Activated naive CD8-positive, alpha-beta T cell treated with anti-CD3 and anti-CD28 coated beads for 36 hours (primary cell): Measurements from ENCODE around the gene PLEKHM2. TPM values are rescaled to one million over a fixed set of nuclear protein-coding genes. Genes with fewer than 3 reads are reported as not detected.

Experiments
- total RNA-seq, 2 experiments: library from RNA; stranded (reverse); gene quantifications; one replicate each; pipeline ENCODE4 v1.2.3, GENCODE V29; 2021

Gene PLEKHM2
- total RNA-seq, 2 experiments from 2014 or later: 45.4 to 50.6 TPM

Other genes starting within 250 kb of the PLEKHM2 start
- gene CTRC, start 245.9 kb upstream of the PLEKHM2 start, total RNA-seq: under 1 TPM in 1 of 2 experiments, not detected in 1; 0.30 TPM
- gene CELA2A, start 227.6 kb upstream of the PLEKHM2 start, total RNA-seq: not detected
- gene CELA2B, start 208.2 kb upstream of the PLEKHM2 start, total RNA-seq: not detected
- 1 to 10 TPM; 6.5 to 9.1 TPM for gene CASP9, start 160.1 kb upstream of the PLEKHM2 start, total RNA-seq
- gene DNAJC16, start 157.5 kb upstream of the PLEKHM2 start, total RNA-seq: 10 to 100 TPM; 12.2 to 12.8 TPM
- gene AGMAT, start 99.3 kb upstream of the PLEKHM2 start, total RNA-seq: 10 to 100 TPM; 25.4 to 26.2 TPM
- 10 to 100 TPM; 45.4 to 45.9 TPM for gene DDI2, start 66.9 kb upstream of the PLEKHM2 start, total RNA-seq
- under 1 TPM; 0.76 to 0.94 TPM for gene SLC25A34, start 51.9 kb downstream of the PLEKHM2 start, total RNA-seq
- not detected for gene TMEM82, start 58.2 kb downstream of the PLEKHM2 start, total RNA-seq
- gene FBLIM1, start 74.5 kb downstream of the PLEKHM2 start, total RNA-seq: not detected
- 1 to 10 TPM; 1.9 to 2.0 TPM for gene UQCRHL, start 123.3 kb downstream of the PLEKHM2 start, total RNA-seq
- 10 to 100 TPM; 49.3 to 51.9 TPM for gene SPEN, start 163.4 kb downstream of the PLEKHM2 start, total RNA-seq